C4-2B (cell line): ENCODE data around the gene IL37.

Experiments
- CTCF ChIP-seq: fragments of 450-650 bp; conservative IDR thresholded peaks from 2 replicates; pipeline ENCODE4 v1.5.1; 2017; ENCODE audit warnings: mild to moderate bottlenecking
- ZFX ChIP-seq: fragments of 450-650 bp; IDR thresholded peaks from 2 replicates; pipeline ENCODE4 v1.6.1; 2017

- TF ChIP-seq CTCF: peak; percentile 90
- no peak for TF ChIP-seq ZFX
Observed at GRCh38 chr2:112958428-112959108, 47.6 kb downstream of the IL37 start.
